Upper lobe of right lung (tissue), 1 donor: ENCODE results near the gene IFT43. TPM values are rescaled to one million over a fixed set of nuclear protein-coding genes. Genes with fewer than 3 reads are reported as not detected.

Experiments
- ATAC-seq: fragments of 200-7000 bp; cut with Tn5 transposase; one replicate; pipeline ENCODE4 v1.9.1; 2020; ENCODE audit warnings: mild to moderate bottlenecking, moderate library complexity
- DNase-seq: peaks from one replicate; pipeline ENCODE4 v3.0.0-alpha.2; 2020
- H3K27ac ChIP-seq: fragments of 200-600 bp; one replicate; pipeline ENCODE4 v1.8.0; 2022
- H3K27me3 ChIP-seq: fragments of 200-600 bp; one replicate; pipeline ENCODE4 v1.8.0; 2022; ENCODE audit warnings: mild to moderate bottlenecking
- H3K36me3 ChIP-seq: fragments of 200-600 bp; one replicate; pipeline ENCODE4 v1.8.0; 2022
- H3K4me1 ChIP-seq: fragments of 200-600 bp; one replicate; pipeline ENCODE4 v1.8.0; 2022
- H3K4me3 ChIP-seq: fragments of 200-600 bp; one replicate; pipeline ENCODE4 v1.8.0; 2022; ENCODE audit warnings: mild to moderate bottlenecking
- H3K9me3 ChIP-seq: fragments of 200-600 bp; one replicate; pipeline ENCODE4 v1.8.0; 2022
- CTCF ChIP-seq: fragments of 200-600 bp; IDR thresholded peaks from one replicate; pipeline ENCODE4 v1.8.0; 2022; ENCODE audit warnings: antibody characterized with exemption
- intact Hi-C: fragments of 100-400 bp; cut with DNase I; formaldehyde crosslinking; loops from one replicate; pipeline ENCODE4 v1.11.0; 2022
- total RNA-seq: library from RNA; stranded (reverse); fragmentation: NEBNext Ultra II Directional; extraction: Animal tissue kit (Norgen Biotek cat#: 25700); gene quantifications from one replicate; pipeline ENCODE4 v1.2.1, GENCODE V29; 2021
- donor health status: DM: no; HTN: yes; CAD: no; lungs with severe emphysema.

IFT43 gene
- total RNA-seq, 1 donor from 2014 or later: 24.8 TPM

- TF ChIP-seq CTCF: no peak
- no peaks in the 10 kb centered on the region for H3K9me3 ChIP-seq
- intact Hi-C loops: loop anchor here (5.0 kb wide), 1 partner anchor 70 kb away; no protein-coding TSS in a partner anchor
Measured at GRCh38 chr14:75976826-75977581, 8.6 kb upstream of the IFT43 start.

GRCh38 chr14:75977582-75977943 is 8.0 kb upstream of the IFT43 start:
- no peak for DNase-seq
- H3K4me1 ChIP-seq: peaks cover 22% of the 10 kb centered on the region
- intact Hi-C loops: loop anchor here (5.0 kb wide), 1 partner anchor 70 kb away; no protein-coding TSS in a partner anchor

More at GRCh38 chr14:75976826-75977581, 8.6 kb upstream of the IFT43 start:
- no peak for ATAC-seq
- Histone ChIP-seq H3K36me3 (no peaks in the 10 kb centered on the region), H3K4me3 (no peak overlapping the region), H3K4me1 (peaks cover 22% of the 10 kb centered on the region), H3K27ac (no peak overlapping the region), H3K27me3 (no peaks in the 10 kb centered on the region)
- DNase-seq: no peak

DNA sequence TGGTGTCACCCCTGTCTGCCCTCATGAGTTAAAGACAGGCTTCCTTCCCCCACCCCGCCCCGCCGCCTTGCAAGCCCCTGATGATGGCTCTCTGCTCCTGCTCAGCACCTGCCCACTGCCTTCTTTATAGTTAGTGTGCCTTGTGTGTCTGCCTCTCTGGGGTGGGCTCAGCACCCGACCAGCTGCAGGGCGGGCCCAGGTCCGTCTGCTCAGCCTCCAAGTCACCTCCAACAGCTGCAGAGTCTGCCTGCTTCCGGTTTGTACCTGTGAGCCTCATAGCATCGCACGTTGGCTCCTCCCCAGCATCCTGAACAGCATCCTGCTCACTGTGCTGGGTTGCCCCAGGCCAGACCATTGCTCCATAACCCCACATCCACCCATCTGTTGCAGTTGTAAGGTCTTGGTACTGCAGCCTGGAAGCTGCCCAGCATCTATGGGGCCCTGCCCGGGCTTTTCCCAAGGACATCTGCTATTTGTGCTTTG is 7.3 kb upstream of the IFT43 start:
- DNase-seq: no peak
- no peak for ATAC-seq
- intact Hi-C loops: loop anchor here (5.0 kb wide), 1 partner anchor 71 kb away; no protein-coding TSS in a partner anchor
- no peaks in the 10 kb centered on the region for H3K27me3 ChIP-seq
- H3K27ac ChIP-seq: no peak overlapping the region
- no peak for TF ChIP-seq CTCF
- peaks cover 29% of the 10 kb centered on the region for H3K4me1 ChIP-seq
- no peaks in the 10 kb centered on the region for H3K36me3 ChIP-seq
- no peaks in the 10 kb centered on the region for H3K9me3 ChIP-seq
- H3K4me3 ChIP-seq: peak overlapping the region; percentile 78

More at GRCh38 chr14:75977582-75977943, 8.0 kb upstream of the IFT43 start:
- Histone ChIP-seq H3K4me3 (no peak overlapping the region), H3K27ac (no peak overlapping the region), H3K36me3 (no peaks in the 10 kb centered on the region), H3K9me3 (no peaks in the 10 kb centered on the region), H3K27me3 (no peaks in the 10 kb centered on the region)
- no peak for TF ChIP-seq CTCF
- no peak for ATAC-seq

GRCh38 chr14:75979071-75979571 is 6.4 kb upstream of the IFT43 start:
- intact Hi-C loops: loop anchor here (5.0 kb wide), 1 partner anchor 72 kb away; no protein-coding TSS in a partner anchor
- no peaks in the 10 kb centered on the region for H3K27me3 ChIP-seq
- no peaks in the 10 kb centered on the region for H3K9me3 ChIP-seq
- ATAC-seq: peak; percentile 4
- peaks cover 29% of the 10 kb centered on the region for H3K4me1 ChIP-seq
- H3K36me3 ChIP-seq: no peaks in the 10 kb centered on the region
- peak; percentile 43 for TF ChIP-seq CTCF
- peak overlapping the region; percentile 78 for H3K4me3 ChIP-seq
- no peak overlapping the region for H3K27ac ChIP-seq
- DNase-seq: no peak

DNA sequence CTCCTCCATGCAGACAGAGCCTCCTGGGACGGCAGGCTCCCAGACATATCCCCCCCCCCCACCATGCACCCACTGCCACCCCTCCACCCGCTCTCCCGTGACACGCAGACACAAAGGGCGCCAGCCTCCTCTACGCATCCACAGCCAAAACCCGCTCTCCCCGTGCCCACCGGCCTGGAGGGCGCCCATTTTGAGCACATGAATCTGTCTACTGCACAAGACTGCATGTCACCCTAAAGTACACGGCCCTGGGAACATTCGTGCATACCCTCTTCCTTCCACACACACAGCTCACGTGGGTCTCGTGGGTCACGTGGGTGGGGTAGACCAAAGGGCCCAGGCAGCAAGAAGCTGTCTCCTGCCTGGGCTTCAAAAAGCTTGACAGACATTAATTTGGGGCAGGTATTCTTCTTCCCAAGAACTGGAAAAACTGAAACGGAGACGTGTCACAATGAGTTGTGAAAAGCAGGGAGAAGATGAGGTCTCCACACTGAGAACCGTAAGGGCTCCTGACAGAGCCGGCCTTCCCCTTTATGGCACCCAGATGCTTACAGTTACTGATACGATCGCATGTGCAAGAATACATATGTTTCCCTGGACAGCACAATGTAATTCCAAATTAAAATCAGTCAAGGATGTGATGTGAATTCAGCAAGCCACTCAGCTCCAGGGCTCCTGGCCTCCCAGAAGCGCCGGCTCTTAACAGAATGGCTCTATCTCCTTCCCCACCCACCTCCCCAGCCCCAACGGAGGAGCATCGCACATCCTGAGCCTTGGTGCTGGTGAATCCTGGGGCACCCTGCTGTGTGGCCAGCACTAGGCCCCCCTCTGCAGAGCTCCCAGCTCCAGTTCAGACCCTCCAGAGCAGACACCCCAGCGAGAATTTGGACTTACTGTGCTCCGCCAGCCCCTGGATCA is 5.7 kb upstream of the IFT43 start:
- no peak for TF ChIP-seq CTCF
- DNase-seq: no peak
- peak overlapping the region; percentile 78 for H3K4me3 ChIP-seq

More for the DNA sequence above, 5.7 kb upstream of the IFT43 start:
- Histone ChIP-seq H3K27me3 (no peaks in the 10 kb centered on the region), H3K36me3 (no peaks in the 10 kb centered on the region), H3K4me1 (peaks cover 29% of the 10 kb centered on the region), H3K9me3 (no peaks in the 10 kb centered on the region), H3K27ac (no peak overlapping the region)
- no peak for ATAC-seq
- intact Hi-C loops: loop anchor here (5.0 kb wide), 1 partner anchor 73 kb away; no protein-coding TSS in a partner anchor
